ENCODE data around the gene AGRN. TPM values are rescaled to one million over a fixed set of nuclear protein-coding genes. Genes with fewer than 3 reads are reported as not detected.

AGRN gene
- total RNA-seq, 2 donors from 2014 or later = 36.2 to 36.7 TPM

GRCh38 chr1:1022302-1023009, 2.5 kb downstream of the AGRN start:
- no peak overlapping the region for H3K4me3 ChIP-seq
- H3K4me1 ChIP-seq (ENCODE audit: control insufficient read depth in 1 of 2, low read depth in 2 of 2) = peaks cover 8 to 17% of the 10 kb centered on the region in 2 donors
- H3K27ac ChIP-seq = no peak overlapping the region
- H3K36me3 ChIP-seq = no peaks in the 10 kb centered on the region
- TF ChIP-seq, protein P1, sequence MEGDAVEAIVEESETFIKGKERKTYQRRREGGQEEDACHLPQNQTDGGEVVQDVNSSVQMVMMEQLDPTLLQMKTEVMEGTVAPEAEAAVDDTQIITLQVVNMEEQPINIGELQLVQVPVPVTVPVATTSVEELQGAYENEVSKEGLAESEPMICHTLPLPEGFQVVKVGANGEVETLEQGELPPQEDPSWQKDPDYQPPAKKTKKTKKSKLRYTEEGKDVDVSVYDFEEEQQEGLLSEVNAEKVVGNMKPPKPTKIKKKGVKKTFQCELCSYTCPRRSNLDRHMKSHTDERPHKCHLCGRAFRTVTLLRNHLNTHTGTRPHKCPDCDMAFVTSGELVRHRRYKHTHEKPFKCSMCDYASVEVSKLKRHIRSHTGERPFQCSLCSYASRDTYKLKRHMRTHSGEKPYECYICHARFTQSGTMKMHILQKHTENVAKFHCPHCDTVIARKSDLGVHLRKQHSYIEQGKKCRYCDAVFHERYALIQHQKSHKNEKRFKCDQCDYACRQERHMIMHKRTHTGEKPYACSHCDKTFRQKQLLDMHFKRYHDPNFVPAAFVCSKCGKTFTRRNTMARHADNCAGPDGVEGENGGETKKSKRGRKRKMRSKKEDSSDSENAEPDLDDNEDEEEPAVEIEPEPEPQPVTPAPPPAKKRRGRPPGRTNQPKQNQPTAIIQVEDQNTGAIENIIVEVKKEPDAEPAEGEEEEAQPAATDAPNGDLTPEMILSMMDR (IDR thresholded peaks at IDR 0.05) = no peak
- no peaks in the 10 kb centered on the region for H3K9me3 ChIP-seq
- DNase-seq (ENCODE audit: low spot score) (no peak), ATAC-seq (ENCODE audit: insufficient number of reproducible peaks, low FRiP score, low read depth) (no peak)
- no peaks in the 10 kb centered on the region for H3K27me3 ChIP-seq (replicated peaks; ENCODE audit: insufficient read depth)

DNA sequence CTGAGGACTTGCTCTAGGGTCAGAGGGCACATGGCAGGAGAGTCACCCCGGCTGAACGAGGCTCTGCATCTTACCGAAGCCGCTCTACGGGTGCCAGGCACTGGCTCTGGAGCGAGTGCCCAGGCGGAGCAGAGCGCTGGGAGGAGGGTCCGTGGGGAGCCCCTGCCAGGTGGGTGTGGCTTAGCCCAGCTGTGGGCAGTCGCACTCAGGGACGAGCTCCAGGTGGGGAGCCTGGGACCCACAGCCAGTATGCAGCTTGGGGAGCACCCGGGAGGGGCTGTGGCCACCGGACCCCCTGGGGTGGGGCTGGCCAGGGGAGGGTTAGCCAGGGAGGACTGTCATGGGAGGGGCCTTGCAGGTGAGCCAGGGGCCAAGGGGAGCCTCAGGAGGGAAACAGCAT, 3.8 kb downstream of the AGRN start:
- Histone ChIP-seq H3K9me3 (no peaks in the 10 kb centered on the region), H3K27ac (no peak overlapping the region), H3K27me3 (replicated peaks; ENCODE audit: insufficient read depth) (no peaks in the 10 kb centered on the region), H3K4me3 (no peak overlapping the region), H3K4me1 (ENCODE audit: control insufficient read depth in 1 of 2, low read depth in 2 of 2) (peaks cover 8 to 17% of the 10 kb centered on the region in 2 donors), H3K36me3 (no peaks in the 10 kb centered on the region)
- ATAC-seq (ENCODE audit: insufficient number of reproducible peaks, low FRiP score, low read depth) = no peak
- TF ChIP-seq, protein P1 (IDR thresholded peaks at IDR 0.05) = no peak
- no peak for DNase-seq (ENCODE audit: low spot score)

DNA sequence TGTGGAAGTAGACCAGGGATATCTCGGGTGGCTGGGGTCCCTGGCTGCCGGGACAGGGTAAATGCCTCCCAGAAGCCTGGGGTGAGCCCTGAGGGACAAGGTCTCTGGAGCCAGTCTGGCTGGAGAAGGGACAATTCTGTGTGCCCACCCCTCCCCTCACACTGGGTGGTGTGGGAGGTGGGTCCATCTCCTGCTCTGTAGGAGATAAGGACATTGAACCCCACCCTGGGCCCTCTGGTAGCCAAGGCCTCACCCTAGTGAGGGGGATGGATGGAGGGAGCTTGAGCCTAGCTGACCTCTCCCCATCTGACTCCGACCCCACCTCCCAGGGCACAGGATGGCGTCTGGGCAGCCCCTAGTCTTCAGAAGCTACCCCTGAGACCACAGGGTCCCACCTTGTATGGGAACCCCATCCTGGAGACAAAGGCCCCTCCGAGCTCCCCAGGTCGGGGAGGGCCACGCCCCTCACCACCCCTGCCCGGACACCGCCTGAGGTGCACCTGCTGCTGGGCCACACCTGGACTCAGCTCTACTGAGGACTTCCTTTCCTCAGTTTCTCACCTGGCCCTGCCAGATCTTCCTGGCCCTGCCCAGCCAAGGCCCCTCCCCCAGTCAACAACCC, 4.3 kb downstream of the AGRN start:
- Histone ChIP-seq H3K27me3 (replicated peaks; ENCODE audit: insufficient read depth) (no peaks in the 10 kb centered on the region), H3K4me3 (no peak overlapping the region), H3K9me3 (no peaks in the 10 kb centered on the region), H3K4me1 (ENCODE audit: control insufficient read depth in 1 of 2, low read depth in 2 of 2) (peaks cover 8 to 12% of the 10 kb centered on the region in 2 donors), H3K27ac (no peak overlapping the region), H3K36me3 (no peaks in the 10 kb centered on the region)
- DNase-seq (ENCODE audit: low spot score) = no peak
- TF ChIP-seq, protein P1 (IDR thresholded peaks at IDR 0.05) = no peak
- ATAC-seq (ENCODE audit: insufficient number of reproducible peaks, low FRiP score, low read depth) = no peak

- Histone ChIP-seq H3K9me3 (no peaks in the 10 kb centered on the region), H3K4me1 (ENCODE audit: control insufficient read depth in 1 of 2, low read depth in 2 of 2) (peaks cover 8 to 12% of the 10 kb centered on the region in 2 donors), H3K27ac (no peak overlapping the region), H3K27me3 (replicated peaks; ENCODE audit: insufficient read depth) (no peaks in the 10 kb centered on the region), H3K4me3 (no peak overlapping the region), H3K36me3 (no peaks in the 10 kb centered on the region)
- DNase-seq (ENCODE audit: low spot score) = no peak
- TF ChIP-seq, protein P1 (IDR thresholded peaks at IDR 0.05) = no peak
- ATAC-seq (ENCODE audit: insufficient number of reproducible peaks, low FRiP score, low read depth) = no peak
Measured at GRCh38 chr1:1024771-1025699, 5.1 kb downstream of the AGRN start.

GRCh38 chr1:1025730-1026129, 5.8 kb downstream of the AGRN start:
- no peaks in the 10 kb centered on the region for H3K9me3 ChIP-seq
- DNase-seq (ENCODE audit: low spot score) (no peak), ATAC-seq (ENCODE audit: insufficient number of reproducible peaks, low FRiP score, low read depth) (no peak)
- H3K27ac ChIP-seq = no peak overlapping the region
- H3K36me3 ChIP-seq = no peaks in the 10 kb centered on the region
- H3K4me3 ChIP-seq = no peak overlapping the region
- H3K27me3 ChIP-seq (replicated peaks; ENCODE audit: insufficient read depth) = no peaks in the 10 kb centered on the region
- peaks cover 3 to 7% of the 10 kb centered on the region in 2 donors for H3K4me1 ChIP-seq (ENCODE audit: control insufficient read depth in 1 of 2, low read depth in 2 of 2)
- TF ChIP-seq, protein P1 (IDR thresholded peaks at IDR 0.05) = no peak

Data from thoracic aorta (tissue), 2 donors.